Measurements from ENCODE around the gene MAPK14.
"Not testable (repeated sequence)": the region's sequence is repeated elsewhere in the genome, so short reads cannot be mapped to it uniquely, and the experiment has no call there.

Gene MAPK14

DNA sequence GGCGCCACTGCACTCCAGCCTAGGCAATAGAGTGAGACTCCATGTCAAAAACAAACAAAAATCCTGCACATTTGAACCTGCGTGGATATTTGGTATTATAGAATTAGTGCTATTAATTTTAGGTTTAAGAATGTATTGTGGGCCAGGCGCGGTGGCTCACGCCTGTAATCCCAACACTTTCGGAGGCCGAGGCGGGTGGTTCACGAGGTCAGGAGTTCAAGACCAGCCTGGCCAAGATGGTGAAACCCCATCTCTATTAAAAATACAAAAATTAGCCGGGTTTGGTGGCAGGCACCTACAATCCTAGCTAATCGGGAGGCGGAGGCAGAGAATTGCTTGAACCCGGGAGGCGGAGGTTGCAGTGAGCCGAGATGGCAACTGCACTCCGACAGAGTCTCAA is 101.7 kb downstream of the MAPK14 start:
- CTCF ChIA-PET, result interaction anchor here (0.7 to 2.8 kb wide), 3 partner anchors 10 to 102 kb away, joined by 3 to 13 read pairs (median 3); partner anchors contain the start of gene MAPK14
- Mint-ChIP-seq H3K27ac (peak overlapping the region; percentile 64), H3K36me3 (peaks cover 17% of the 10 kb centered on the region), H3K4me1 (peaks cover 65% of the 10 kb centered on the region), H3K4me3 (peak overlapping the region; percentile 40)
- H3K27me3 Mint-ChIP-seq, H3K9me3 Mint-ChIP-seq, DNase-seq: not testable (repeated sequence)

DNA sequence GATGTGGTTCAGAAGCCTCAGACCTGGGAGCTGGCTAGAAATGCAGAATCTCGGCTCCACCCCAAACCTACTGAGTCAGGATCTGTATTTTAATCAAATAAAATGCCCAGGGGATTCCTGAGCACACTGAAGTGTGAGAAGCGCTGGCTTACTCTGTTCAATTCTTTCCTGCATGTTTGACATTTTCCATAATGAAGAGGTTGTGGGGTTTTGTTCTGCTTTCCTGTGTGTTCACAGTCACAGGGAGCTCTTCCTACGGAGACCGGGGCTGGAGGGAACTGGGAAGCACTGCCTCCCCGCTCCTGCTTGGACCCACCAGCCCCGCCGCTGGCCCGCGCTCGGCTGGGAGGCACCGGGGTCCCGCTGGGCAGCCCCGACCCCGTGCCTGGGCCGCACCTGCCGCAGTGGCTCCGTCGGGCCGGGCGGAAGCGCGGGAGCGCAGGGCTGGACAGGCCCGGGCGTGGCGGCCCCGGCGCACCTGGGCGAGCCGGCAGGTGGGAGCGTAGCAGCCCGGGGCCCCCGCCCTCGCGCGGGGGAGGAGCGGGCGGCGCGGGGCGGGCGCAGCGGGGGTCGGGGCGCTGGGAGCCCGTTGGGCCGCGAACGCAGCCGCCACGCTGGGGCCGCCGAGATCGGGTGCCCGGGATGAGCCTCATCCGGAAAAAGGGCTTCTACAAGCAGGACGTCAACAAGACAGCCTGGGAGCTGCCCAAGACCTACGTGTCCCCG is 102.5 kb downstream of the MAPK14 start, which contains the start of gene MAPK13:
Gene MAPK13, plus strand, starts transcription at position 573 of the 726 bp plus-strand sequence. Its CDS starts 70 bp downstream, at position 643.
- Mint-ChIP-seq H3K27ac (peak within 1 kb of the TSS; percentile 95), H3K36me3 (peaks cover 18% of the 10 kb centered on the region), H3K4me1 (peaks cover 61% of the 10 kb centered on the region), H3K9me3 (no peaks in the 10 kb centered on the region), H3K4me3 (peak within 1 kb of the TSS; percentile 81), H3K27me3 (no peaks in the 10 kb centered on the region)
- peak; percentile 56 for DNase-seq
- CTCF ChIA-PET, result interaction anchor here (0.7 to 2.8 kb wide), 4 partner anchors 8 to 103 kb away, joined by 3 to 18 read pairs (median 8); partner anchors contain the start of gene MAPK14

DNA sequence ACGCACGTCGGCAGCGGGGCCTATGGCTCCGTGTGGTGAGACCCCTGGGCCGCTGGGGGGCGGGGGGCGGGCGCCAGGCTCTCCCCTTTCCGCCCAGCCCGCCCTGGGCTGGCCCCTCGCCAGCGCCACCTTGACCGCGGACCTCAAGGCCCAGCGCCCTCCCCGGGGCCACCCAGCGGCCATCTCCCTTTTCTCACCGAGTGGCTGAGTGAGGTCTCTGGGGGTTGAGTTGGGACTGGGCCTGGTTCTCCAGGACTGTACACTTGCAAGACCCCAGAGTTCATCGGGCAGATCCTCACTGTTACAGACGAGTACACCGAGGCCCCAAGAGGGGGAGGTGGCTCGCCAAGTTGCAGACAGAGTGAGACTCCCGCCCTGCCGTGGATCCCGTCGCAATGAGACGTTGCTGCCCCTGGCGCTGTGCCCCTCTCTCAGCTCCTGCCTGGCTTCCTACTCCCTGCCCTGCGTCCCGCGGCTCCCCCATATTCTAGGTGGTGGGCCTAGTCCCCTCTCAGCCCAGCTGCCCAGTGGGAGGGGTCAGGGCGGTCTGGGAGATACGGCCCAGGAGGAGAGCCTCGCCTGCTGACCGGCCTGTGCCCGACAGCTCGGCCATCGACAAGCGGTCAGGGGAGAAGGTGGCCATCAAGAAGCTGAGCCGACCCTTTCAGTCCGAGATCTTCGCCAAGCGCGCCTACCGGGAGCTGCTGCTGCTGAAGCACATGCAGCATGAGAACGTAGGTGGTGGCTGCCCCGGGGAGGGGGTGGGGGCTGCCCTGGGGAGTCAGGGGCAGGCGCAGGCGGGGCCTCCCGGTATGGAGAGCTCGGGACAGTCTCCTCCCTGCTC is 103.3 kb downstream of the MAPK14 start:
- Mint-ChIP-seq H3K4me1 (peaks cover 55% of the 10 kb centered on the region), H3K4me3 (peak overlapping the region; percentile 81), H3K9me3 (no peaks in the 10 kb centered on the region), H3K36me3 (peaks cover 24% of the 10 kb centered on the region), H3K27ac (peak overlapping the region; percentile 95), H3K27me3 (no peaks in the 10 kb centered on the region)
- CTCF ChIA-PET, result interaction anchor here (0.8 to 2.8 kb wide), 7 partner anchors 9 to 104 kb away, joined by 3 to 18 read pairs (median 4); partner anchors contain the start of gene MAPK14
- DNase-seq, result peak; percentile 77

DNA sequence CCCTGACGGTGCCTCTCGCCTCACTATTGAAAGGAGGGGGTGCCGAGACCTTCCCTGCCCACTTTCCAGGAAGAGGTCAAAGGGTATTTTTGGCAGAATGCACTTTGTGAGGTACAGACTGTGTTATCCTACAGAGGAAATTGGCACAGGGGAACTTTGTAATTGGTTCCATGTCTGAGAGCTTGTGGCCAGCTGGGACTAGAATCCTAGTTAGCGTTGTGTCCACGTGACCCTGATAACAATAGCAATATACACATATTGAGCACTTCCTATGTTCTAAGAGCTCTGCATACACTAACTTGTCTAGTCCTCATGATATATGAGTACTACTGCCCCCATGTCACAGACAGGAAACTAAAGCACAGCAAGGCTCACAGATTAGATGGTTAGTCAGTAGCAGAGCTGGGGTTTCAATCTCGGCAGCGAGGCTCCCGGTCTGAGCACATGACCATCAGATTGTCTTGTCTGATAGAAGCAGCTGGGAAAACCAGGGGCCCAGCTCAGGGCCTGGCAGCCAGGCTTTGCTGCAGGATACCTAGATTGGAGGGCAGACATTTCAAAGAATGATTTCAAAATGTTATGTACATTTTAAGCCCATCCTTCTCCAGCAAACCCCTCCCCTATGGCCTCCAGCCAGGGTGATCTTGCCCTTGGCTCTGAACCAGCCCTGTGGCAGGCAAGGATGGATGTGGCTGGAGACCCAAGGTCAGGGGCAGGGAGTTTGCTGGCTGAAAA is 104.1 kb downstream of the MAPK14 start:
- CTCF ChIA-PET, result interaction anchor here (0.8 to 2.8 kb wide), 7 partner anchors 8 to 104 kb away, joined by 3 to 18 read pairs (median 4); partner anchors contain the start of gene MAPK14
- no peaks in the 10 kb centered on the region for H3K9me3 Mint-ChIP-seq
- DNase-seq, result peak; percentile 70
- peak overlapping the region; percentile 95 for H3K27ac Mint-ChIP-seq
- H3K4me1 Mint-ChIP-seq, result peaks cover 47% of the 10 kb centered on the region
- peaks cover 27% of the 10 kb centered on the region for H3K36me3 Mint-ChIP-seq
- peak overlapping the region; percentile 81 for H3K4me3 Mint-ChIP-seq
- H3K27me3 Mint-ChIP-seq, result no peaks in the 10 kb centered on the region

DNA sequence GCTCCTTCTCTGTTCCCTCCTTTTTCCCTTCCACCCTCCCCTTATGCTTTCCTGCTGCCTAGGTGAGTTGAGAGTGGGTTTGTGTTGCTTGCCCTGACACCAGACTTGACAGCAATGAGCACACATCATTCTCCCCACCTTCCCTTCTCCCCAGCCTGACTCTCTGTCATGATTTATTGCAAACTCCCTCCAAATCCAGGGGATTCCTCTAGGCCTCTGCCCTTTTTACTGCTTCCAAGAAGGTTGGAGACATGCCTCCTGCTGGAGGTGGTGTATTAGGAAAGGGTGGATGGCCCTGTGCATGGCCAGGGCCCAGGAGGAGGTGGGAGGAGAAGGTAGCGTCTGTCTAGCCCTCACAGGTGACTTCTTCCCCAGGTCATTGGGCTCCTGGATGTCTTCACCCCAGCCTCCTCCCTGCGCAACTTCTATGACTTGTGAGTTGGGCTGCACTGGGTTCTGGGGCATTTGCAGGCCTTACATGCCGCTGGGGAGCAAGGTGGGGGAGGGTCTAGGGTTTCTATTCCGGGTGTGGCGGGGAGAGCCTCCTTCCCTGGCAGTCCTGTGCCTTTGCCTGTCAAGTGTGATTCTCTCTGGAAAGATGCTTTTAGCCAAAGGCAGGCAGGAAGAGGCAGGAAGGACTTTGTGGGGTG is 104.8 kb downstream of the MAPK14 start:
- peak overlapping the region; percentile 81 for H3K4me3 Mint-ChIP-seq
- H3K9me3 Mint-ChIP-seq, result no peaks in the 10 kb centered on the region
- no peaks in the 10 kb centered on the region for H3K27me3 Mint-ChIP-seq
- CTCF ChIA-PET, result interaction anchor here (0.9 to 1.9 kb wide), 8 partner anchors 8 to 67 kb away, joined by 3 to 18 read pairs (median 4); no protein-coding TSS in a partner anchor
- H3K36me3 Mint-ChIP-seq, result peaks cover 31% of the 10 kb centered on the region
- DNase-seq, result no peak
- H3K27ac Mint-ChIP-seq, result peak overlapping the region; percentile 95
- peaks cover 42% of the 10 kb centered on the region for H3K4me1 Mint-ChIP-seq

DNA sequence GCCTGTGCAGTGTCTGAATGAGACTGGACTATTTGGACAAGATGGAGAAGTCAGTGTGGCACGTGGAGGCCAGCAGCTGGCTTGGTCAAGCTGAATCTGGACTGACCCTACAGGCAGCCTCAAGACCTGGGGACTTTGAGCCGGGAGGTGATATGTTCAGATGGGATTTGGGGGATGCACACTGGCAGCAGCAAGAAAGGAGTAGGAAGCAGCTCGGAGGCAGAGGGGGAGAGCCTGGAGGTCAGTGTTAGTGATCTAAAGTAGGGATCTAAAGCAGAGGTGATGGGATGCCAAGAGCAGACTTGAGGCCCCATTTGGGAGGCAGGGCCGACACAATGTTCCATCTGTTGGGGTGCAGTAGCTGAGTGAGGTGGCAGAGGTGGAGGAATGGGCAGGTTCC is 105.5 kb downstream of the MAPK14 start:
- peaks cover 31% of the 10 kb centered on the region for H3K36me3 Mint-ChIP-seq
- H3K9me3 Mint-ChIP-seq, result no peaks in the 10 kb centered on the region
- CTCF ChIA-PET, result interaction anchor here (1.0 to 1.3 kb wide), 3 partner anchors 10 to 12 kb away, joined by 3 to 6 read pairs (median 5); no protein-coding TSS in a partner anchor
- H3K4me3 Mint-ChIP-seq, result no peak overlapping the region
- H3K4me1 Mint-ChIP-seq, result peaks cover 39% of the 10 kb centered on the region
- no peaks in the 10 kb centered on the region for H3K27me3 Mint-ChIP-seq
- DNase-seq, result no peak
- H3K27ac Mint-ChIP-seq, result peak overlapping the region; percentile 95

DNA sequence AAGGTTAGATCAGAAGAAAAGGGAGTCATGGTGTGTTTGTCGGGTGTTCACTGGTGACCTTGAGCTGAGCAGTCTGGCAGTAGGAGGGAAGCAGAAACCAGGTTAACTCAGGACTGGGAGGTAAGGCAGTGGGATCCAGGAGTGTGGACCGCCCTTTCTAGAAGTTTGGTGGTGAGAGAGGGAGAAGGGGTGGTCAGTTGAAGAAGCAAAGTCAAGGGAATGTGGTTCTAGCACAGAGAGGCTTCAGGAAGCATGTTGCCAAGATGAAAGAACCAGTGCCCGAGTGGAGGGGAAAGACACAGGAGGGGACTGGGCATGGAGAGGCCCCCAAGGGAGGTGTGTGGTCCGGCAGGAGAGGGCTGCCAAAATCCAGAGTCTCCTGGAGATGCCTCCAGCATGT is 106.3 kb downstream of the MAPK14 start:
- Mint-ChIP-seq H3K27ac (no peak overlapping the region), H3K36me3 (peaks cover 33% of the 10 kb centered on the region), H3K4me3 (no peak overlapping the region), H3K27me3 (no peaks in the 10 kb centered on the region), H3K9me3 (no peaks in the 10 kb centered on the region), H3K4me1 (peaks cover 36% of the 10 kb centered on the region)
- CTCF ChIA-PET, result no interaction called here
- DNase-seq, result no peak

DNA sequence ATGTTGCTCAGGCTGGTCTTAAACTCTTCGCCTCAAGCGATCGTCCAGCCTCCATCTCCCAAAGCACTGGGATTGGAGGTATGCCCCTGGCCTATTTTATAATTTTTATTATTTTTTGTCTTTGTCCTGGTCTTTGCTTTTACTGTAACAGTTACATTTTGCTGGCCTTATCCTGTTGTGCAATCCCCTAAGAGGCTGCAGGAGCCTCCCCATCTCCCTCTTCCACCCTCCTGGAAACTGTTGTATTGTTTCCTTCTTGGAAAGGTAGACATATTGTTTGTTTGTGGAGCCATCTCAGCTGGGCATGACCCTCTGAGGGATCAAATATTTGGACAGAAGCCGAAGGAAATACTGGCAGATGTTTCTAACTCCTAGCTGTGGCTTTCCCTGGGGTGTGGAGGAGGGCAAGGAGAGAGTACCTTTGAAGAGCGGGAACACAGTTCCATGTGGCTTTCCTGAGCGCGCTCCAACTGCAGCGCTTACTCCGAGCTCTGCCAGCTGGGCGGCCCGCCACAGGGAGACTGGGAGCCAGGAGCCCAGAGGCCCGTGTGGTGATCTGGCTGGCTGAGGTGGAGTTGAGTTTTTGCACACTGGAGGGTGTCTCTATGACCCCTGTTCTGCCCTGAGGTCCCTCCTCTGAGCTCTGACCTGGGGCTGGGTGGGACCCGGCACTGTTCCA is 107.6 kb downstream of the MAPK14 start:
- H3K9me3 Mint-ChIP-seq, result no peaks in the 10 kb centered on the region
- no peak for DNase-seq
- peaks cover 42% of the 10 kb centered on the region for H3K4me1 Mint-ChIP-seq
- no peak overlapping the region for H3K27ac Mint-ChIP-seq
- CTCF ChIA-PET, result interaction anchor here (0.6 to 1.1 kb wide), 3 partner anchors 64 to 377 kb away, joined by 3 read pairs; no protein-coding TSS in a partner anchor
- H3K4me3 Mint-ChIP-seq, result no peak overlapping the region
- peaks cover 44% of the 10 kb centered on the region for H3K36me3 Mint-ChIP-seq
- no peaks in the 10 kb centered on the region for H3K27me3 Mint-ChIP-seq

DNA sequence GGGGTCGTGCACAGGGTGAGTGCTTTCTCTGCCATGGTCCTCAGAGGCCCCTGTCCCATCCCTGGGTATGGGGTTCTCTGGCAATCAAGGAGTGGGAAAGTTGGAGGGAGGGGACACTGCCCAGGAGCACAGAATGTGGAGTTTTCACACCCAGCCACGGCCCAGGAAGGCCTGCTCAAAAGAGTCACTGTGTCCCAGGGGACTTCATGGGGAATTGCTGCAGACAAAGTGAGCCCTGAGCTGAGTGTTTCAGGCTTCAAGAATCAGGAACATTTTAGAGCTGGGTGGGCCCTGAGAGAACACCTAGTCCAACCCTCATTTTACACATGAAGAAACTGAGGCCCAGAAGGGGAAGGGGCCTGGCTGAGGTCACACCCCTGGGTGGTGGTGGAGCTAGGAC is 108.4 kb downstream of the MAPK14 start:
- Mint-ChIP-seq H3K27me3 (no peaks in the 10 kb centered on the region), H3K27ac (no peak overlapping the region), H3K9me3 (no peaks in the 10 kb centered on the region), H3K4me1 (peaks cover 45% of the 10 kb centered on the region), H3K4me3 (no peak overlapping the region), H3K36me3 (peaks cover 46% of the 10 kb centered on the region)
- CTCF ChIA-PET, result interaction anchor here (0.6 to 1.1 kb wide), 2 partner anchors 166 to 376 kb away, joined by 3 read pairs; no protein-coding TSS in a partner anchor
- DNase-seq, result no peak

DNA sequence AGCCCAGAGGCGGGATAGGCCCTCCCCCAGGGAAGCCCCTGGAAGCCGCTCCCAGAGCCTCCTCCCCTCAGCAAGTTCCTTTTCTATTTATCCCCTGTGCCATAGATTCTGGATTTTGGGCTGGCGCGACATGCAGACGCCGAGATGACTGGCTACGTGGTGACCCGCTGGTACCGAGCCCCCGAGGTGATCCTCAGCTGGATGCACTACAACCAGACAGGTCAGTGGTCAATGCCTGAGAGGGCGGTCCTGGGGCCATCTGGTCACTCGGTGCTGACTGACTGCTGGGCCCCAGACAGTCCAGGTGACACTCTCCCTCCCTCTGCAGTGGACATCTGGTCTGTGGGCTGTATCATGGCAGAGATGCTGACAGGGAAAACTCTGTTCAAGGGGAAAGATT is 108.9 kb downstream of the MAPK14 start:
- H3K27me3 Mint-ChIP-seq, result no peaks in the 10 kb centered on the region
- H3K4me3 Mint-ChIP-seq, result no peak overlapping the region
- CTCF ChIA-PET, result no interaction called here
- peaks cover 44% of the 10 kb centered on the region for H3K4me1 Mint-ChIP-seq
- H3K36me3 Mint-ChIP-seq, result peaks cover 47% of the 10 kb centered on the region
- H3K27ac Mint-ChIP-seq, result no peak overlapping the region
- DNase-seq, result no peak
- no peaks in the 10 kb centered on the region for H3K9me3 Mint-ChIP-seq

DNA sequence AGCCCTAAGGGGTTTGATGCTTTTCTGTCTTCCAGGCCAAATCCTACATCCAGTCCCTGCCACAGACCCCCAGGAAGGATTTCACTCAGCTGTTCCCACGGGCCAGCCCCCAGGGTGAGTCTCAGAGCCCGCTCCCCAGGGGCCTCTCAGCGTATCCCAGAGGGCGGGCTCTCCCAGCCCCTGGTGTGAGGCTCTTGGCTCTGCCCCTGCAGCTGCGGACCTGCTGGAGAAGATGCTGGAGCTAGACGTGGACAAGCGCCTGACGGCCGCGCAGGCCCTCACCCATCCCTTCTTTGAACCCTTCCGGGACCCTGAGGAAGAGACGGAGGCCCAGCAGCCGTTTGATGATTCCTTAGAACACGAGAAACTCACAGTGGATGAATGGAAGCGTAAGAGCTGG is 111.1 kb downstream of the MAPK14 start:
- no peaks in the 10 kb centered on the region for H3K27me3 Mint-ChIP-seq
- no peak overlapping the region for H3K4me3 Mint-ChIP-seq
- CTCF ChIA-PET, result interaction anchor here (1.2 to 1.6 kb wide), 2 partner anchors 15 to 71 kb away, joined by 3 to 4 read pairs; no protein-coding TSS in a partner anchor
- H3K36me3 Mint-ChIP-seq, result peaks cover 41% of the 10 kb centered on the region
- DNase-seq, result no peak
- no peaks in the 10 kb centered on the region for H3K9me3 Mint-ChIP-seq
- no peak overlapping the region for H3K27ac Mint-ChIP-seq
- peaks cover 30% of the 10 kb centered on the region for H3K4me1 Mint-ChIP-seq

DNA sequence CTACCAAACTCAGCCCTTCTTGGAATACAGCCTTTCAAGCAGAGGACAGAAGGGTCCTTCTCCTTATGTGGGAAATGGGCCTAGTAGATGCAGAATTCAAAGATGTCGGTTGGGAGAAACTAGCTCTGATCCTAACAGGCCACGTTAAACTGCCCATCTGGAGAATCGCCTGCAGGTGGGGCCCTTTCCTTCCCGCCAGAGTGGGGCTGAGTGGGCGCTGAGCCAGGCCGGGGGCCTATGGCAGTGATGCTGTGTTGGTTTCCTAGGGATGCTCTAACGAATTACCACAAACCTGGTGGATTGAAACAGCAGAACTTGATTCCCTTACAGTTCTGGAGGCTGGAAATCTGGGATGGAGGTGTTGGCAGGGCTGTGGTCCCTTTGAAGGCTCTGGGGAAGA is 111.8 kb downstream of the MAPK14 start:
- H3K9me3 Mint-ChIP-seq, result no peaks in the 10 kb centered on the region
- H3K4me3 Mint-ChIP-seq, result no peak overlapping the region
- CTCF ChIA-PET, result interaction anchor here (0.9 to 1.6 kb wide), 3 partner anchors 8 to 70 kb away, joined by 3 to 4 read pairs (median 4); no protein-coding TSS in a partner anchor
- no peaks in the 10 kb centered on the region for H3K27me3 Mint-ChIP-seq
- DNase-seq, result peak; percentile 36
- peaks cover 37% of the 10 kb centered on the region for H3K36me3 Mint-ChIP-seq
- peaks cover 27% of the 10 kb centered on the region for H3K4me1 Mint-ChIP-seq
- H3K27ac Mint-ChIP-seq, result no peak overlapping the region

Measured in activated naive CD4-positive, alpha-beta T cell treated with anti-CD3 and anti-CD28 coated beads, Interleukin-2, amount 10 ng/mL, durations not matched to agents 7 days and 5 days (primary cell).